Measurements from ENCODE around the gene CTTNBP2. TPM values are rescaled to one million over a fixed set of nuclear protein-coding genes. Genes with fewer than 3 reads are reported as not detected.

Gene CTTNBP2
- total RNA-seq, 1 experiment from 2014 or later = 17.6 TPM

- Histone ChIP-seq H3K79me2 (ENCODE audit: insufficient read depth, low read length) (no peaks in the 10 kb centered on the region), H3K4me2 (ENCODE audit: insufficient read depth, insufficient read length, low read length) (no peak overlapping the region)
Measured at GRCh38 chr7:117661328-117661727, 211.9 kb downstream of the CTTNBP2 start.

More at GRCh38 chr7:117661328-117661727, 211.9 kb downstream of the CTTNBP2 start:
- Mint-ChIP-seq H3K36me3 (ENCODE audit: insufficient read depth in 1 of 3, low read depth in 3 of 3) (no peaks in the 10 kb centered on the region), H3K9me3 (no peaks in the 10 kb centered on the region; a peak in 1 of 5 replicates), H3K4me1 (no peaks in the 10 kb centered on the region), H3K27me3 (ENCODE audit: low read depth) (no peaks in the 10 kb centered on the region; the same call in 1 of the 2 replicates), H3K4me3 (no peak overlapping the region), H3K27ac (no peak overlapping the region)
- DNase-seq = no peak
- H3T11ph ChIP-seq (ENCODE audit: low read length) = no peak overlapping the region
- H2BK20ac ChIP-seq (ENCODE audit: low read depth, low read length, poor library complexity, severe bottlenecking) = no peak overlapping the region
- H2BK12ac ChIP-seq (ENCODE audit: insufficient read length, low read depth, low read length) = no peak overlapping the region
- H2AFZ ChIP-seq (ENCODE audit: low read length) = no peak overlapping the region
- H3K56ac ChIP-seq (ENCODE audit: insufficient read length, low read depth, low read length) = no peak overlapping the region
- H4K8ac ChIP-seq (replicated peaks; ENCODE audit: insufficient read length, low read depth, low read length) = no peak overlapping the region
- no peaks in the 10 kb centered on the region for H4K20me1 ChIP-seq (ENCODE audit: control insufficient read depth, insufficient read depth, insufficient read length)
- no peaks in the 10 kb centered on the region for H3K4me1 ChIP-seq (ENCODE audit: insufficient read depth, low read length)
- no peak overlapping the region for H3K18ac ChIP-seq (ENCODE audit: insufficient read length, low read depth, low read length)
- H3K14ac ChIP-seq (ENCODE audit: insufficient read depth, low read length) = no peak overlapping the region
- no peaks in the 10 kb centered on the region for H3K79me1 ChIP-seq (ENCODE audit: insufficient read depth, low read depth, low read length, poor library complexity, severe bottlenecking)
- no peak overlapping the region for H4K91ac ChIP-seq (ENCODE audit: insufficient read length, low read depth, low read length)
- no peaks in the 10 kb centered on the region for H3K27me3 ChIP-seq (ENCODE audit: insufficient read depth, low read length)
- no peaks in the 10 kb centered on the region for H3K23me2 ChIP-seq (ENCODE audit: insufficient read length, low read depth, low read length, poor library complexity, severe bottlenecking)
- WGBS (ENCODE audit: extremely low coverage, insufficient read length, low lambda C conversion rate) = no CpG with 5 or more reads among the region's 2 CpGs
- no peaks in the 10 kb centered on the region for H3K9me3 ChIP-seq (ENCODE audit: control insufficient read depth, low read depth, low read length)
- no peak overlapping the region for H3K27ac ChIP-seq (ENCODE audit: insufficient read length, low read depth, low read length)
- no peak overlapping the region for H2BK15ac ChIP-seq (ENCODE audit: low read depth, low read length)
- H4K5ac ChIP-seq (ENCODE audit: insufficient read length, low read depth, low read length) = no peak overlapping the region
- no peak overlapping the region for H3K9ac ChIP-seq (ENCODE audit: extremely low read depth, insufficient read length, low read length)
- no peak overlapping the region for H3K4ac ChIP-seq (ENCODE audit: low read depth, low read length)
- no peak overlapping the region for H2AK5ac ChIP-seq (ENCODE audit: insufficient read length, low read length)
- H2BK120ac ChIP-seq (ENCODE audit: low read depth, low read length, poor library complexity, severe bottlenecking) = no peak overlapping the region
- no peak overlapping the region for H2BK5ac ChIP-seq (ENCODE audit: insufficient read length, low read length)
- TF ChIP-seq, protein P1, sequence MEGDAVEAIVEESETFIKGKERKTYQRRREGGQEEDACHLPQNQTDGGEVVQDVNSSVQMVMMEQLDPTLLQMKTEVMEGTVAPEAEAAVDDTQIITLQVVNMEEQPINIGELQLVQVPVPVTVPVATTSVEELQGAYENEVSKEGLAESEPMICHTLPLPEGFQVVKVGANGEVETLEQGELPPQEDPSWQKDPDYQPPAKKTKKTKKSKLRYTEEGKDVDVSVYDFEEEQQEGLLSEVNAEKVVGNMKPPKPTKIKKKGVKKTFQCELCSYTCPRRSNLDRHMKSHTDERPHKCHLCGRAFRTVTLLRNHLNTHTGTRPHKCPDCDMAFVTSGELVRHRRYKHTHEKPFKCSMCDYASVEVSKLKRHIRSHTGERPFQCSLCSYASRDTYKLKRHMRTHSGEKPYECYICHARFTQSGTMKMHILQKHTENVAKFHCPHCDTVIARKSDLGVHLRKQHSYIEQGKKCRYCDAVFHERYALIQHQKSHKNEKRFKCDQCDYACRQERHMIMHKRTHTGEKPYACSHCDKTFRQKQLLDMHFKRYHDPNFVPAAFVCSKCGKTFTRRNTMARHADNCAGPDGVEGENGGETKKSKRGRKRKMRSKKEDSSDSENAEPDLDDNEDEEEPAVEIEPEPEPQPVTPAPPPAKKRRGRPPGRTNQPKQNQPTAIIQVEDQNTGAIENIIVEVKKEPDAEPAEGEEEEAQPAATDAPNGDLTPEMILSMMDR (conservative IDR thresholded peaks at IDR 0.05) = no peak
- no peak overlapping the region for H3K23ac ChIP-seq (ENCODE audit: insufficient read length, low read depth, low read length)
